ENCODE results near the gene HEXIM1. TPM values are rescaled to one million over a fixed set of nuclear protein-coding genes. Genes with fewer than 3 reads are reported as not detected.

Gene HEXIM1
- total RNA-seq, 1 experiment from 2014 or later: 29.6 TPM

GRCh38 chr17:45197555-45198334, 49.5 kb downstream of the HEXIM1 start (continued):
- TF ChIP-seq HMGXB4 (CRISPR knock-in tag; IDR thresholded peaks at IDR 0.05) (peak; percentile 97), IRF2 (CRISPR knock-in tag; IDR thresholded peaks at IDR 0.05; ENCODE audit: borderline replicate concordance, low read depth) (no peak)

- no peak for TF ChIP-seq FOXP1 (CRISPR knock-in tag; IDR thresholded peaks at IDR 0.05; ENCODE audit: borderline replicate concordance)
- TF ChIP-seq KAT7 (CRISPR knock-in tag; IDR thresholded peaks at IDR 0.05; ENCODE audit: borderline replicate concordance): no peak
- no peak for TF ChIP-seq ZBTB43 (CRISPR knock-in tag; IDR thresholded peaks at IDR 0.05)
- no peak for TF ChIP-seq MAX (CRISPR knock-in tag; IDR thresholded peaks at IDR 0.05)
- no peak for TF ChIP-seq SMAD4 (CRISPR knock-in tag; IDR thresholded peaks at IDR 0.05)
- TF ChIP-seq ZNF671 (CRISPR knock-in tag; IDR thresholded peaks at IDR 0.05): no peak
- no peak for TF ChIP-seq ZNF425 (CRISPR knock-in tag; conservative IDR thresholded peaks at IDR 0.05)
- TF ChIP-seq TEAD4 (CRISPR knock-in tag; IDR thresholded peaks at IDR 0.05): no peak
- TF ChIP-seq ETV6 (CRISPR knock-in tag; IDR thresholded peaks at IDR 0.05): no peak
- TF ChIP-seq USF1 (CRISPR knock-in tag; IDR thresholded peaks at IDR 0.05): no peak
- TF ChIP-seq ATF3 (CRISPR knock-in tag; conservative IDR thresholded peaks at IDR 0.05): no peak
- no peak for TF ChIP-seq FOXJ3 (CRISPR knock-in tag; IDR thresholded peaks at IDR 0.05; ENCODE audit: borderline replicate concordance)
- Mint-ChIP-seq H3K4me3 (no peak overlapping the region), H3K9me3 (peaks cover under 1% of the 10 kb centered on the region; the same call in 1 of the 2 replicates), H3K27me3 (ENCODE audit: low read depth) (peaks cover 11% of the 10 kb centered on the region), H3K36me3 (no peaks in the 10 kb centered on the region), H3K4me1 (peaks cover 18% of the 10 kb centered on the region), H3K27ac (no peak overlapping the region)
- ChIA-PET POLR2A (no interaction called here), CTCF (interaction anchor here (0.9 to 7.2 kb wide), 9 partner anchors 17 to 129 kb away, joined by 3 to 340 read pairs (median 4); partner anchors contain the start of genes ACBD4, HEXIM1, HEXIM2 and PLCD3)
- no peak for ATAC-seq
- DNase-seq (ENCODE audit: low spot score): no peak
Observed at GRCh38 chr17:45200701-45201100, 52.4 kb downstream of the HEXIM1 start.

- TF ChIP-seq CDX4 (CRISPR knock-in tag; IDR thresholded peaks at IDR 0.05; ENCODE audit: borderline replicate concordance): no peak
- no peak for TF ChIP-seq ZNF425 (CRISPR knock-in tag; conservative IDR thresholded peaks at IDR 0.05)
- peaks cover 11% of the 10 kb centered on the region for H3K27me3 Mint-ChIP-seq (ENCODE audit: low read depth)
- H3K36me3 Mint-ChIP-seq: no peaks in the 10 kb centered on the region
- H3K9me3 Mint-ChIP-seq: no peaks in the 10 kb centered on the region
- ATAC-seq: no peak
- ChIA-PET POLR2A (no interaction called here), CTCF (interaction anchor here (1.2 to 7.2 kb wide), 7 partner anchors 18 to 70 kb away, joined by 3 to 340 read pairs (median 4); partner anchors contain the start of genes ACBD4, HEXIM1 and PLCD3)
- DNase-seq (ENCODE audit: low spot score): no peak
- peaks cover 18% of the 10 kb centered on the region for H3K4me1 Mint-ChIP-seq
- H3K27ac Mint-ChIP-seq: no peak overlapping the region
- no peak overlapping the region for H3K4me3 Mint-ChIP-seq
Observed at GRCh38 chr17:45201457-45201856, 53.2 kb downstream of the HEXIM1 start.
